ENCODE measurements around the gene MED15.
"Not testable (repeated sequence)": the region's sequence is repeated elsewhere in the genome, so short reads cannot be mapped to it uniquely, and the experiment has no call there.

MED15 gene

GRCh38 chr22:20507253-20508066 is at the start of gene MED15:
TSS of gene MED15 (plus strand) at chr22:20507610. CDS start at chr22:20507679, 69 bp downstream.
- DNase-seq: peak; percentile 92

GRCh38 chr22:20458530-20459151 is 48.8 kb upstream of the MED15 start:
- no peak for DNase-seq

GRCh38 chr22:20459152-20459542 is 48.3 kb upstream of the MED15 start:
- no peak for DNase-seq

- no peak for DNase-seq
Measured at GRCh38 chr22:20459862-20460261, 47.5 kb upstream of the MED15 start.

- DNase-seq: no peak
Measured at GRCh38 chr22:20463324-20464095, 43.9 kb upstream of the MED15 start.

- no peak for DNase-seq
Measured at GRCh38 chr22:20464096-20464614, 43.3 kb upstream of the MED15 start.

GRCh38 chr22:20464912-20465758 is 42.3 kb upstream of the MED15 start:
- DNase-seq: no peak

- DNase-seq: no peak
Measured at GRCh38 chr22:20465759-20466077, 41.7 kb upstream of the MED15 start.

GRCh38 chr22:20466659-20467379 is 40.6 kb upstream of the MED15 start:
- no peak for DNase-seq

- DNase-seq: no peak
Measured at GRCh38 chr22:20469110-20469868, 38.1 kb upstream of the MED15 start.

GRCh38 chr22:20470525-20470924 is 36.9 kb upstream of the MED15 start:
- DNase-seq: not testable (repeated sequence)

GRCh38 chr22:20471126-20471833 is 36.1 kb upstream of the MED15 start:
- DNase-seq: no peak

- no peak for DNase-seq
Measured at GRCh38 chr22:20472629-20473442, 34.6 kb upstream of the MED15 start.

- no peak for DNase-seq
Measured at GRCh38 chr22:20475115-20475436, 32.3 kb upstream of the MED15 start.

- not testable (repeated sequence) for DNase-seq
Measured at GRCh38 chr22:20475569-20475968, 31.8 kb upstream of the MED15 start.

- DNase-seq: not testable (repeated sequence)
Measured at GRCh38 chr22:20478059-20478458, 29.4 kb upstream of the MED15 start.

- DNase-seq: no peak
Measured at GRCh38 chr22:20479612-20480196, 27.7 kb upstream of the MED15 start.

- DNase-seq: not testable (repeated sequence)
Measured at GRCh38 chr22:20483143-20483506, 24.3 kb upstream of the MED15 start.

- DNase-seq: no peak
Measured at GRCh38 chr22:20483771-20484170, 23.6 kb upstream of the MED15 start.
